Peyer's patch (tissue), 4 donors: ENCODE measurements around the gene APOBEC3G.

Experiments
- CTCF ChIP-seq, 6 experiments: fragments of 450-650 bp in 4 of 6; fragments of 200-600 bp in 2 of 6; sonication (generic) in 1 of 6; IDR thresholded peaks; one replicate each; pipeline ENCODE4 v1.5.1; 2017 to 2019; ENCODE audit warnings: antibody characterized with exemption in 6 of 6, mild to moderate bottlenecking in 3 of 6, moderate library complexity in 1 of 6
- POLR2A ChIP-seq, 2 donors: fragments of 450-650 bp; IDR thresholded peaks; one replicate each; pipeline ENCODE4 v1.5.1; 2017; ENCODE audit warnings: antibody characterized with exemption in 2 of 2, mild to moderate bottlenecking in 2 of 2, moderate library complexity in 2 of 2

DNA sequence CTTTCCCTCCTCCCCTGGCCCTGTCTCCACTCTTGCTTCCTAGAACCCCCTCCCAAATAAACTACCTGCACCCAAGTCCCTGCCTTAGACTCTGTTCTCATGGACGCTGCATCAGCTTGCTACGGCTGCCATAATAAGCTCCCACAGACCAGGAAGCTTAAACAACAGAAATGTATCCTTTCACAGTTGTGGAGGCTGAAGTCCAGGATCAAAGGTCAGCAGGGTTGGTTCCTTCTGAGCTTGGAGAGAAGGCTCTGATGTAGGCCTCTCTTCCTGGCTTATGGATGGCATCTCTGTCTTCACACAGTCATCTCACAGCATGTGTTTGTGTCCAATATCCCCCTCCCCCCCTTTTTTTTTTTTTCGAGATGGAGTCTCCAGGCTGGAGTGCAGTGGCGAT is 52.0 kb downstream of the APOBEC3G start:
- TF ChIP-seq POLR2A (IDR thresholded peaks at IDR 0.05) = no peak
- no peak for TF ChIP-seq CTCF (IDR thresholded peaks at IDR 0.05)
